Smooth muscle cell of the brain vasculature (primary cell): ENCODE measurements around the gene RFPL3.
"Not testable (repeated sequence)": the region's sequence is repeated elsewhere in the genome, so short reads cannot be mapped to it uniquely, and the experiment has no call there.

ENCODE experiments used
- DNase-seq: peaks from one replicate; pipeline ENCODE4 v3.0.0-alpha.2; 2012; ENCODE audit warnings: low read depth, low spot score

The RFPL3 gene

DNA sequence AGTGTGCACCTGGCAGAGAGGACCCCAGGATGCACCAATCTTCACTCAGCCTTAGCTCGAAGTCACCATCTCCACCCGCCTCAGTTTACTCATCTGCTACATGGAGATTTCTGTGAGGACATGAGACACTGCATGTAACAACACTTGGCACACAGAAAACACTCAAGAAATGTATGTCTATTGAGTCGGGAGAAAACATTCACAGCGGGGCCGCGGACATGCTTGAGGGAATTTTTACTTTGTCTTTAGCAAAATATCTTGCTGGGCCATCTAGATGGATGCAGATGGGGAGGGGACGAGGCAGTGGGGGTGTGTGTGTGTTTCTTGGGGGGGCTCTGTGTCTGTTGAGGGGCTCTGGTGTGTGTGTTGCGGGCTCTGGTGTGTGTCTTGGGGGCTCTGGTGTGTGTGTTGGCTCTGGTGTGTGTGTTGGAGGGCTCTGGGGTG lies 28.4 kb upstream of the RFPL3 start:
- DNase-seq: no peak

DNA sequence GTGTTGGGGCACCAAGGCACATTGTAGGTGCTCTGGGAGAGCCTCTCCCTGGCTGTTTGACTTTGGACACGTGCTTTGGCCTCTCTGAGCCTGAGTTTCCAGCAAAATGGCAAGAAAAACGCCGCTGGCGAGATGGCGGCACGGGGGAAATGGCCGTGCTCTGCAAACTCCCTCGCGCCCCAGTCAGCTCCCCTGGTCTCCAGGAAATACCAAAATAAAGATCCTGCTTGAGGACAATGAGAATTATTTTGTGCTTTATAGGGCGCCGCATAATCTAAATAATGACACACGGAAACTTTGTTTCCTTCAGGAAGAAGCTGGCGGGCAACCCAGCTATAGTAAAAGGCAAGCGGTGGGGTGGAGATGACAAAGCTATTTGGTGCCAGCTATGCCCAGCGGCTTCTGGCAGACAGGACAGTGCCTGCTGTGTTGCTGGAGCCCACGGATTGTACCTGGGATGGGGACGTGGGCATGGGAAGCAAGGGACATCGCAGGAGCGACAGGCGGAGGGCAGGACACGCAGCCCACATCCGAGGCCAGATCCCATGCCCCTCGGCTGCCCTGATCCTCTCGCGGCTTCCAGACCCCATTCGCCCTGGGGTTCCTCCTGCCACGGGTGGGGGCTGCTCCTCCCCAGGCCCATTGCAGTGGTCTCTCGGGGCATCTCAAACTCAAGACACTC lies 26.3 kb upstream of the RFPL3 start:
- no peak for DNase-seq

DNA sequence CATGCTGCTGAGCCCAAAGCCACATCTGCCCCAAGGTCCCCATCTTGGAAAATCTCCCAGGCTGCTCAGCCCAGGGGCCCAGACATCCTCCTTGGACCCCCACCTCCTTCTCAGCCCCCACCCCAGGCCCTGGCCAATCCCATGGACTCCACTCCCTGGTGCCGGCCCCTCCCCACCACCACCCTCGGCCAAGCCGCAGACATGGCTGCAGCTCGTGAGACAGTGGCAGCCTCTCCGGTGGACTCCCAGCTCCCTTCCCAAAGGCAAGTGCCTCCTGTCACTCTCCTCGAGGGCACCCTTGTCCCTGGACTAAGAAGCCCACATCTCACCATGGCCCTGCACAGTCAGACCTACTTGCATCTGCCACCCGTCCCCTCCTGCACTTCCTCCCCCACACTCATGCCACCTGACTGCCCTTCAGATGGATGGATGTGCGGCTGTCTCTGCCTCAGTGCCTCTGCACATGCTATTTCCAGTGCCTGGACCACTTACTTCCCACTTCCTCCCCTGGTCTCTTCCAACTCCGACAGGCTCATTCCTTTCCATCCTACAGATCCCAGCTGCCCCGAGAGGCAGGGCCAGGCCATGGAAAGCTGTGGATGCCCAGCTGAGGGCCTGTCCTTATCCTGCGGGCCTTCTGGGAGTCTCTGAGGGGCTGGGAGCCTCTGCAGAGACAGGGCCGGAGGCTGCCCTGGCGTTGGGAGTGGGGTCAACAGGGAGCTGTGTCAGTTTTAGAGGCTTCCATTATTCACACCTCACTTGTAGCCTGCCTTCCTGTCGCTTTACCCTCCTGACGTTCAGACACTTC lies 25.5 kb upstream of the RFPL3 start:
- no peak for DNase-seq

DNA sequence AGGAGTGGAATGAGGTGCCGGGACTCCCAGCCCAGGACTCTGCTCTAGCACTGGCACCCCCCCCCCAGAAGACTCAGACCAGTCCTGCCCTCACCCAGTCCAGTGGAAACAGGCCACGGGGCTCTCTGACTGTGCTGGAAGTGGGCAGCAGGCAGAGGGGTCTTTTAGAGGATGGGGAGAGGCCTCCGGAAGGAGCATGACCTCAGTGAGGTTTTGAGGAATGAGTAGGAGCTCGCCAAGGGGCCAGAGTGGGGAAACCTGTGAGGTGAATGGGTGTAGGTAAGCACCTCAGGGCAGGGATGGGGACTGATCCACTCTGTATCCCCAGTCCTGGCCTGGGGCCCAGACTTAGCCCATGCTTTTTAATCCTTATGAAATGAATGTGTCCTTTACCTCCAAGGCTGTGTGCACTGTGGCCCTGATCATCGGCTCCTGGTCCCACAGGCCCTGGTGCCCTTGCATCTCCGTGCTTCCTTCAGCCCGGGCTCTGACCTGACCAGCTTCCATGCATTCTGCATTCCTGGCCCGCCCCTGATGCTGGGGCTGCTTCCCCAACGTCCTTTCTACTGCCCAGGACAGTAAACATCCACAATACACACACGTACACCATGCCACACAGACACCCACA lies 24.4 kb upstream of the RFPL3 start:
- DNase-seq: no peak

DNA sequence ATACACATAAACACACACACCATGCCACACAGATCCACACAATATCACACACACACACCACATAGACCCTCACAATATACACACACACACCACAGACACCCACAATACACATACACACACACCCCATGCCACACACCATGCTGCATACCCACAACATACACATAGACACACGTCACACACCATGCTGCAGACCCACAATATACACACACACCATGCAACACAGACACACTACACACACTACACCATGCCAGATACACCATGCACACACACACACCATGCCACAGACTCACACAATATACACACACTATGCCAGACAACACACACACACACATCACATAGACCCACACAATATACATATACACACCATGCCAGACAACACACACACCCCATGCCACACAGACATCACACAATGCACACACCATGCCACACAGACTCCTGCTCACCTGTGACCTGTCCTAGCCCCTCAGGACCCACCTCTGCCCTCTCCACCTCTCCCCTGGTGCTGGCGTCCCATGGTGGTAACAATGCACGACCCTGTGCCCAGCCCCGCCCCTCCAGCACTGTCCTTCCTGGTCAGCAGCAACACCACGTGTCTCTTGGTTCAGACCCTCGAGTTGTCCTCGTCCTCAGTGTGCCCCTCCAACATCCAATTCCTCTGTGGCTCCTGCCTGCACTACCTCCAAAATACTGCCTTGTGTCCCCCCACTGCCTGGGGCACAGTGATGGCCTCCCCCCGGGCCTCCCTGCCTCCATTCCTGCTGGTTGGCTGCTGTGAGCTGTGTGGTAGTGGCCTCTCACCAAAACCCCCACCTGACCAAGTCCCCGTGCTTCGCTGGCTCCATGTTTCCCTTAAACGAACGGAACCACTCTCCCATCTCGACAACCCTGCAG lies 23.7 kb upstream of the RFPL3 start:
- DNase-seq: no peak

DNA sequence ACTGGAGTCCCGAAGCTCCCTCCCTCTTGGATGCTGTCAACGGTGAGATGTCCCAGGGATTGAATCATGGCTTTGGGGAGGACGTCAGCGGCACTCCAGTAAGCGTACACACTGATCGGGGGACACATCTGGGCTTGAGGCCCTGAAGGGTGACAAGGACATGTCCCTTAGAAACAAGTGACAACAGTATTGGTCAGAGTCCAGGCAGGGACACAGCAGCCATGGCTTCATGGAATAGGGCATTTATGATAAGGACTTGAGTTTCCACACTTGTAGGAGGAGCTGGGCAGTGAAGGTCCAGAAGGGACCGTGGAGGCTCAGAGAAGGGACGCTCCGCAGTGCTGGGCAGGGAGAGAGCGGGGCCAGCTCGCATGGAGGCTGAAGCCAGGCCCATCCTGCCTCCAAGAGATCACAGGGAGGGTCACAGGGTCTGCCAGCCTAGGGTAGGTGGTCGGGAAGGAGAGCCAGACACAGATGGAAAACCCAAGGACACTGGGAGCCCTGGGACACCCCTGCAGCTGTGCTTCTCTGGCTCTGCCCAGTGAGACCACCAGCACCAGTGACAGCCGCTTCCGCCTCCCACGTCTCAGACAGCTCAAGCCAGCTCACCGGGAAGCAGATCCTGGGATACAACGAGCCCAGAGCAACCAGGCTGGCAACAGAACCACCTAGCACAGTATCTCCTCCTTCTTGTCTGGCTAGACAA lies 22.9 kb upstream of the RFPL3 start:
- DNase-seq: no peak

DNA sequence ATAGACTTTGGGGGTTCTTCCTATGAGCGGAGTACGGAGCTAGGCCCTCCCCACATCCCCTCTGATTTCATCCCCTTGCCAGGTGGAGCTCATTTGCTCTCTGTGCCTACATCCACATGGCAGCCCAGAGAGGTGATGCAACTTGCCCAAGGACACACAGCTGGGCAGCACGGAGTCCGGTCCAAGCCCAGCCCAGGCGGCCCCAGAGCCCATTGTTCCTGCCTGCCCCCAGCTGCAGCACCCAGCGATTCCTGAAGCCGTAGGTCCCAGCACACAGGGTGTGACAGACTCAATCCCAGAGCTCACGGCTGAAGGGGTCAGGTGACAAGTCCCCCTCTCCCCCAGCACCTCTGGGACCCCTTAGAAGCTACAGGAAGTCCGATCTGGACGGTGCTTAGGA lies 22.2 kb upstream of the RFPL3 start:
- no peak for DNase-seq

DNA sequence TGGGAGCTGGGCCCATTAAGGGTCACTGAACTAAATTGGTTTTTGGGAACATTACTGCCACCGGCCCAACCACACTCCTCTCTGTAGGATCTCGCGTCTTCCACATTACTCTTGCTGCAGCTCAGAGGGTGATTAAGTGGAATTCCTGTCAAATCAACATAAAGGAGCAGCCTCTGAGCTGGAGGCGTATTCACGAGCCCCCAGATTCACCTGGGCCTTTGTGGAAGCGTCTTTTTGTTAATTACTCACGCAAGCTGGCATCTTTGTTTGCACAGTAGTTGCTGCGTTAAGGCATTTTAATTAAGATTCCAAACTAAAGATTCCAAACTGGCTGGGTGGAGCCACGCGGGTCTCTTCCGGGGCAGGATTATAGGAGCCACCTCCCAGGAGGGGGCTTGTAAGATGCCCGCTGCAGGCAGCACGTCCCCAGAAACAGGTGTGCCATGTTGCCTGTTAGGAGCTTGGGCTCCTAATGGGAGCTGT lies 21.5 kb upstream of the RFPL3 start:
- DNase-seq: no peak

DNA sequence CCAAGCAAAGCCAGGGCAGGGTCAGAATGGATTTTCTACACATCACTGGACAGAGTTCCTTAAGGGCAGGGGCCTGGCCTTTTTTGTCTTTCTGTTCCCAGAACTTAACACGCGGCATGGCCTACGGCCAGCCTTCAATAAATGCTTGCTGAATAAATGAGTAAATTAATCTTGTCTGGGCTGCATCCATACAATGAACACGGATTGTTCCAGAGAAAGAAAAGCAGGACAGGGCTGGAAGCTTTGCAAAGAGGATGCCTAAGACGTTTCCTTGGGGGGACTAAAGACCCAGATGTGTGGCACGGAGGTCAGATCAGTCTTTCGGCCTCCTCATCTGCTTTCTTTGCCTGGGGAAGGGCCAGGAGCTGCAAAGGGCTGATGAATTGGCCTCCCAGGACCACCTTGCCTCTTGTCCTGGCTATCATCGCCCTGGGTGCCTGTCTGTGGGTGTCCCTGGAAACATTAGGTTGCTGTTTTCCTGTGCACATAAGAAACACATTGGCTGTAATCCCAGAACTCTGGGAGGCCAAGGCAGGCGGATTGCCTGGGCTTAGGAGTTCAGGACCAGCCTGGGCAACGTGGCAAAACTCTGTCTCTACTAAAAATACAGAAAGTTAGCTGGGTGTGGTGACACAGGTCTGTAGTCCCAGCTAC lies 20.8 kb upstream of the RFPL3 start:
- no peak for DNase-seq

DNA sequence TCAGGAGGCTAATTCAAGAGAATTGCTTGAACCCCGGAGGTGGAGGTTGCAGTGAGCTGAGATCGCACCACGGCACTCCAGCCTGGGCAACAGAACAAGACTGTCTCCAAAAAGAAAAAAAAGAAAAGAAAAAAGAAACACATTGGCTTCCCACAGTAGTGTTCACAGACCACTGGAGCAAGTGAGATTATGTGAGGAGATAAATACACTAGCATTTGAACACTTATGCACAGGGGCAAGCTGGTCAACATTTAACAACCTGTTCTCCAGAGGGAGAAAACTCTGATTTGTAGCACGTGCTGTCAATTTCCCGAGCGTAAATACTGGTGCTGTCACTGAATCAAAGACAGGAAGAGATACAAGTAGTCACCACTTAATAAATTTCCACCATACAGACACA lies 20.2 kb upstream of the RFPL3 start:
- not testable (repeated sequence) for DNase-seq

DNA sequence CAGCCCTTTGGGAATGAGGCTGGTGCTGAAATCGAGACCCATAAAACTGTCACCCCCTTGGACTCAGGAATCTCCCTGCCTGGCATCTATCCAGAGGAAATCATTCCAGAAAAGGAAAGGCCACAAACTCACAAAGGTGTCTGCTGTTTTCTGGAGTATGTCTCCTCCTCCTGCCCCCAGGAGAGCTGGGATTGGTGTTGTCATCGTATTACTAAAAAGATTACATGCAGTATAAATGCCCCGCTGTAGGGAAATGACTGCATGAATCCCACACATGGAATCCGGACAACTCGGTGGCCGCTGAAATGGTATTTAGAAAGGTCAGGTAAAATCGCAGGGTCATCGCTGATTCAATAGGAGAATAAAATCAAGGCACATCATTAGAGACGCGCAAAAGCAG lies 18.9 kb upstream of the RFPL3 start:
- DNase-seq: no peak

DNA sequence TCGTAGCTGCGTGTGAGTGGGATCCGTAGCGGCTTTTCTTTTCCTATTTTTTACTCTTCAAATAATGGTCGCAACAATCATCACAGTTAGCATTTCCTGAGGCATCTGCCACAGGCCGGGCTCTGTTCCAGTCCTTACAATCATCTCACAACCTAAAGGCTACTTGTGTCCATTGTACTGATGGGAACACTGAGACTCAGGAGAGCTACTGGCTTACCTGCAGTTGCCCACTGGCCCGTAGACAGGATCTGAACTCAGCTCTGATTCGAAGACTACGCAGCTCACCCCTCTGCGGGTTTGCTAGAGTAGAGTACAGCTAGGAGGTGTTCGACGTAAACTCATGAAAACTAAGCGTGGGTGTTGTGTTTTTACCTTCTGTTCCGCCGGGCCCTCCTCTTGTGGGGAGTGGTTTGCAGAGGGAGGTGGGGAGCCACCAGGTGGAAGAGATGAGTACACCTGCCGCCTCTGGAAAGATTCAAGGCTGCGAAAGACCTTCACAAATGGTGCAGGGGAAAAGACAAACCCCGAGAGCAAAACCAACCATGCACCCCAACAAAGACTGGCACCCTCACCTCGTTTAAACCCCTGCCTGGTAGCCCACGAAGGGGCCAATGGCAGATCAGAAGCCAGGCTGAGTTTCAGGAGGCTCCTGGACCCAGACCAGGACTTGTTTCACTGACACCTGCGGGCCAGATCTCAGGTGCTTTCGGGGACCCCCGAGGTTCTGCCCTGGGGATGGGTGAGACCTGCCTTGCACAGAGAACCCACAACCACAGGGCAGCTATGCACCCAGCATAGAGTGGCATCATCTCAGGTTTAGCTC lies 18.3 kb upstream of the RFPL3 start:
- no peak for DNase-seq

DNA sequence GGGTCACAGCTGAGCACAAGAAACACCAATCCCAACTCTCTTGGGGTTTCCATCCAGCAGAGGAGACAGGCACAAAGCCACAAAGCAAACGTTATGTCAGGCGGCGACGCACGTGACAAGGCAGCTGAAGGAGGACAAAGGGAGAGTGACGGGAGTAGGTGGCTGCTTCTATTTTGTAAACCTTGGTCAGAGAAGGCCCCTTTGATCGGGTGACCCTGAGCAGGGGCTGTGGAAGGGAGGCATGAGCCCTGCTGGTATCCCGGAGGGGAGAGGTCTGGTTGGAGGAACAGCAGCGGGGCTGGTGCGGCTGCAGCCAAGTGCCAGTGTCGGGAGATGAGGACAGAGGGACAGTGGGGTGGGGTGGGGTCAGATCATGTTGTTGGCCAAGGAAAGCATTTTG lies 17.3 kb upstream of the RFPL3 start:
- no peak for DNase-seq

DNA sequence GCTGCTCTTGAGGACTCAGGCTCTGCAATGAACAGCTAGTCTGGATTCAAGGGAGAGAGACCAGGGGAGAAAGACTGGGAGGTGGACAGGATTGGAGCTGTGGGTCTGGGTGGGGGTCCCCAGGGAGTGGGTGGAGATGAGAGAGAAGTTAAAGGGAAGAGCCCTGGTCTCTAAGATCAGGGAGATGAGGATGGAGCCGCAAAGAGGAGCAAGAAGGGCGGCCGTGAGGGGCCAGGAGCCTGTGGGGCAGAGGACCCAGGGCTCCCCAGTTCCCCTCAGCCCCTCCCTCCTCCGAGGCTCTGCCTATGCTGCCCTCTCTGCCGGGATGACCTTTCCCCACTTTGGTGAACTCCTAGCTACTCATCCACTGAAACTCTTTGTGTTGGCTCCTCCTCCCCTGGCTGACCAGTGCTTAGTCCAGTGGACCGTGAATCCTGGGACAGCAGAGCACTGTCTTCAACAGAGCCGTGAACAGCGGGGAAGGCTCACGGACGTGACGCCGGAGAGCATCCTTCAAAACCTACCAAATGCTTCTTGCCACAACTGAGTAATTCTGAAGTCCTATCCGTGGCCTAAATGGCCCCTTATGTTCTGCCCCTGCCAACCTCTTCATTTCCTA lies 16.4 kb upstream of the RFPL3 start:
- no peak for DNase-seq

DNA sequence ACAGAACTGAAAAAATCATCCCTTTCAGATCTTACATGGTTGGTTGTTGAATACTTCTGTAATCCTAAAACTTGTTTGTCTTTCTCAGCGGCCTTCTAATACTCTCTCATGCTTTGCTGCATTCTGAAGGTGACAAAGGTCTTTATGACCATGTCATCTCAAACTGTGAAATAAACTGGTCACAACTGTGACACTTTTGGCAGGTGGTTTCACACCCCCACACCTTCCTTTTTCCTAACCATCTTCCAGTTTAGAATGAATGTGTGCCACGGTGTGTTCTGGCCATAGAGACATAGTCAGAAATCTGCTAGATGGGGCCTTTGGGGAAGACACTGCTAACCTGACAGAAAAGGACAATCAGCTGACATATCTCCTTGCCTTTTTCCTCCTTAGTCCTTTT lies 14.7 kb upstream of the RFPL3 start:
- no peak for DNase-seq

DNA sequence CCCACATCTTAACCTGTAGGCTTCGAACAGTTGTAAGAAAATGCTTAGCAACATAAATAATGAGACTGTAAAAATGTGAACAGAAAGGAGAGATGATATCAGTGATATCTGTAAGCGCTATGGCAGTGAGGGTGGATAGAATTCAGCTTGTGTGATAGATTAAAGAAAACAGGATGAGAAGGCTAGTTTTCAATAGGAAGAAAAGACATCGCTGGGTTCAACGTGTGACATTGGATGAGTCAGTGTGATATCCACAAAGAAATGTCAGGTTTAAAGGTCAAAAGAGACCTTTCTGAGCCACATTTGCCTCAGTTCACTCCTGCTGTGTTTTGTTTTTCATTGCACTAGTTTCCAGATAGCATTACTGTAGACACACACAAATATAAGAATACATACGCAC lies 13.7 kb upstream of the RFPL3 start:
- DNase-seq: no peak

DNA sequence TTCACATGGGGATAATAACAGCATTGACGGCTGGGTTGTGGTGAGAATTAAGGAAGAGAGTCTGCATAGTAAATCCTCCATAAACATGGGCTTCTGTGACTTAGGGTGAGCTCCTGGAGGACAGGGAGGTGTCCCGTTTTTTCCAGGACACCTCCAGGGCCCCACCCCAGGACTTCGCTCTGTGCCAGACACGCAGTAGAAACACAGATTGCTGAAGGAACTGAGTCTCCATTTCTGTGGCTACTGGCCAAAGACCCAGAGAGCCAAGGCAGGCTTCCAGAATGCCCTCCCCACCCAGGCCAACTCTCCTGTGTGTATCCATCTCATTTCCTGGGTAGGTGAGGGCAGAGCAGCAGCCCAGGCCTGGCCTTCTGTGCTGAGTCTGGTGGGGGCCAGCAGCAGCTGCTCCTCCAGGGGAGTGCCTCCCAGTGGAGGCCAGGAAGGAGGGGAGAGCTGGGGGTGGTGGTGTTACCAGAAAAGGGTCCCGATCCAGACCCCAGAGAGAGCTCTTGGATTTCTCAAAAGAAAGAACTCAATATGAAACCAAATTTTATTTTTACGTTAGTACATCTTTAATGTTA lies 9.5 kb upstream of the RFPL3 start:
- DNase-seq: no peak

DNA sequence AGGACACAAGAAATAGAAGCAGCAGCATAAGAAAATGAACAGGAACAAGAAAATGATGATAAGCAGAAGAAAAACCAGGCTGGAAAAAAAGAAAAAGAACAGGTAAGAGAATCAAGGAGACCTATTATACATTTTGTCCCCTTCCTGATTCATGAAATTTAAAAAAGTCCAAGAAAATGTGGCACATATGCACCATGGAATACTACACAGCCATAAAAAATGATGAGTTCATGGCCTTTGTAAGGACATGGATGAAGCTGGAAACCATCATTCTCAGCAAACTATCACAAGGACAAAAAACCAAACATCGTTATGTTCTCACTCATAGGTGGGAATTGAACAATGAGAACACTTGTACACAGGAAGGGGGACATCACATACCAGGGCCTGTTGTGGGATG lies 5.8 kb upstream of the RFPL3 start:
- not testable (repeated sequence) for DNase-seq

DNA sequence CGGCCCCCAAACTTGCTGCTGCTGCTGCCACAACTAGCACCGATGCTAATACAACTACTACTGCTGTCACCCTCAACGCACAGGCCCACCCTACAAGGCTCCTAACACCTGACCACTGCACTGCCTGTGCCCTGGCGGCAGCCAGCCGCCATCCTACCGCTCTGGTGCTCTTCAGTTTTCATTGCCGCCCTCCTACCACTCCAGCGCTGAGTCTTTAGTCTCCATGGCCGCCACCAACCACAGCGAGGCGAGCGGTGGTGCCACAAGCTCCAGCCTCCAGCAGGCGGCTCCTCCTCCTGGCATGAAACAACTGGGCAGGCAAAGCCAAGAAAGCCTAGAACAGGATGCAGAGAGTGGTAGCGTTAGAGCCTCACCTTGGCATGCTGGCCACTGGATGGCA lies 5.0 kb upstream of the RFPL3 start:
- DNase-seq: no peak
